WTC11 (cell line): ENCODE data around the gene PANK4.

ENCODE experiments used
- CBFB ChIP-seq: sonication (generic); formaldehyde crosslinking; IDR thresholded peaks from 2 replicates; pipeline ENCODE4 v1.8.1; 2022; ENCODE audit warnings: mild to moderate bottlenecking, low read depth, missing genetic modification reagents
- CTCF ChIP-seq: fragments of 200-600 bp; IDR thresholded peaks from 2 replicates; pipeline ENCODE4 v1.8.0; 2022; ENCODE audit warnings: antibody characterized with exemption
- FOXK1 ChIP-seq: sonication (generic); formaldehyde crosslinking; IDR thresholded peaks from 2 replicates; pipeline ENCODE4 v1.8.0; 2022; ENCODE audit warnings: mild to moderate bottlenecking, moderate library complexity, missing genetic modification reagents
- MXD4 ChIP-seq: fragments of 250-450 bp; sonication (Bioruptor Pico); IDR thresholded peaks from 2 replicates; pipeline ENCODE4 v1.8.0; 2021; ENCODE audit warnings: mild to moderate bottlenecking, moderate library complexity, borderline replicate concordance
- NR3C1 ChIP-seq: sonication (generic); formaldehyde crosslinking; conservative IDR thresholded peaks from 2 replicates; pipeline ENCODE4 v1.8.1; 2023; ENCODE audit warnings: low read depth, mild to moderate bottlenecking, missing genetic modification reagents
- RELA ChIP-seq: sonication (generic); formaldehyde crosslinking; IDR thresholded peaks from 2 replicates; pipeline ENCODE4 v1.8.1; 2022; ENCODE audit warnings: missing genetic modification reagents, mild to moderate bottlenecking, borderline replicate concordance
- SP1 ChIP-seq: sonication (generic); formaldehyde crosslinking; conservative IDR thresholded peaks from 2 replicates; pipeline ENCODE4 v1.8.1; 2022; ENCODE audit warnings: missing genetic modification reagents
- ZNF138 ChIP-seq: sonication (generic); formaldehyde crosslinking; conservative IDR thresholded peaks from 2 replicates; pipeline ENCODE4 v1.8.1; 2022; ENCODE audit warnings: mild to moderate bottlenecking, moderate library complexity, missing genetic modification reagents

GRCh38 chr1:2476061-2476999 is 50.1 kb downstream of the PANK4 start, which contains the start of gene PLCH2:
- TF ChIP-seq CTCF (no peak), MXD4 (CRISPR knock-in tag) (no peak), RELA (CRISPR knock-in tag) (no peak), FOXK1 (no peak), NR3C1 (CRISPR knock-in tag) (no peak), ZNF138 (CRISPR knock-in tag) (no peak), CBFB (no peak), SP1 (CRISPR knock-in tag) (no peak)
